ENCODE results near the gene CYP11A1.

CYP11A1 gene

DNA sequence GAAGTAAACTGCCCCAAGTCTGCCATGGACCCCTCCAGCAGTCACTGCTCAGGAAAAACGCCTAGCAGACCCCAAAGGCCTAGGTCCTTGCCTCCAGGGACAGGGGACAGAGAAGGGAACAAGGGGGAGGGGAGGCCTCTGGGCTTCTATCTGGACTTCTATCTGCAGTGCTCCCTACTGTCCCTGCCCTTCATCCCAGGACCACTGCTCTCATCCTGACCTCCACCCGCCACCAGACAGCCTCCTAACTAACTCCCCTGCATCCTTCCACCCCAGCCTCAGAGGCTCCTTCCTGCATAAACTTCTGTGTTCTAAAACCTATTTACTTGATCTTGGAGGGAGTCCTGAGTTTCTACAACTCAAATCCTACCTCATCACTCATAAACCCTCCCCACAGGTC, 40.9 kb upstream of the CYP11A1 start:
- H3K9me3 ChIP-seq (ENCODE audit: control insufficient read depth, low read depth, low read length) = no peaks in the 10 kb centered on the region
- H3K36me3 ChIP-seq (ENCODE audit: control insufficient read depth, low read depth, low read length) = no peaks in the 10 kb centered on the region
- no peak overlapping the region for H3K4me3 ChIP-seq (ENCODE audit: low read length)
- H3K27ac ChIP-seq (ENCODE audit: low read length) = no peak overlapping the region
- no peak overlapping the region for H3K9ac ChIP-seq (ENCODE audit: low read length)
- H3K4me1 ChIP-seq (ENCODE audit: control insufficient read depth, low read depth, low read length) = peaks cover 12% of the 10 kb centered on the region
- no peaks in the 10 kb centered on the region for H3K27me3 ChIP-seq (ENCODE audit: control insufficient read depth, insufficient read depth, low read length)

DNA sequence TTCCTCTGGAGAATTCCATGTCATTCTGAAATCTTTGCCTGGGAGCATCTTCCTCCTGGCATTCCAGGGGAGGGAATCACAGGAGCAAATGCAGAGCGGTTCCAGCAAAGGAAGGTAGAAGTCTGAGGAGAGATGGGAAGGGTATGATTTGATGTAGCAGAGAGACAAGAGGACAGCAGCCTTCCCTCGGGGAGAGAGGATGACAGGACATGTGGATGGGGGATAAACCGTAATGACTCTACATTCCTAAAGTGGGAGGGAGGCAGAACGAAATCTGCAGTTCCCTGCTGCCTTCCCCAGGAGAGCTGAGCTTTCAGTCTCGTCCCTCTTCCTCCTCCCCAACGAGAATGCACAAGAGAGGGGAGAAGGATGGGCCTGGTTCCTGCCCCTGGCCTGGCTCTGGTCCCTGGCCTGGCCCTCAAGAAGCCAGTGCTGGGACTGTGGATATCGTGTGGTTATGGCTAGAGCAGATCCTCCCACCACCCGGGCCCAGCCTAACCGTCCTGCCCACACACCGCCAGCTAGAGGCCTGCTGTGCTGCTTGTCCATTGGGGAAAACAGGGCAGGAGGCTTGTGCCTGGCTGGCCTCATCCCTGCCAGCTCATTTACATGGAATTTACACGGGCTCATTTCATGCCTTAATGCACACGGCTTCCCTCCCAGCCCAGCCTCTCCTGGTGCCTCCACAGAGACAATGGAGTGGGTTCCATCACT, 39.7 kb upstream of the CYP11A1 start:
- Histone ChIP-seq H3K9ac (ENCODE audit: low read length) (no peak overlapping the region), H3K4me1 (ENCODE audit: control insufficient read depth, low read depth, low read length) (peaks cover 12% of the 10 kb centered on the region)

GRCh38 chr15:74406517-74406916, 39.1 kb upstream of the CYP11A1 start:
- H3K27ac ChIP-seq (ENCODE audit: low read length) = no peak overlapping the region
- H3K27me3 ChIP-seq (ENCODE audit: control insufficient read depth, insufficient read depth, low read length) = no peaks in the 10 kb centered on the region
- no peaks in the 10 kb centered on the region for H3K36me3 ChIP-seq (ENCODE audit: control insufficient read depth, low read depth, low read length)
- no peaks in the 10 kb centered on the region for H3K9me3 ChIP-seq (ENCODE audit: control insufficient read depth, low read depth, low read length)
- no peak overlapping the region for H3K4me3 ChIP-seq (ENCODE audit: low read length)
- no peak overlapping the region for H3K9ac ChIP-seq (ENCODE audit: low read length)
- peaks cover 12% of the 10 kb centered on the region for H3K4me1 ChIP-seq (ENCODE audit: control insufficient read depth, low read depth, low read length)

More for the DNA sequence above, 39.7 kb upstream of the CYP11A1 start:
- Histone ChIP-seq H3K27me3 (ENCODE audit: control insufficient read depth, insufficient read depth, low read length) (no peaks in the 10 kb centered on the region), H3K36me3 (ENCODE audit: control insufficient read depth, low read depth, low read length) (no peaks in the 10 kb centered on the region), H3K9me3 (ENCODE audit: control insufficient read depth, low read depth, low read length) (no peaks in the 10 kb centered on the region), H3K4me3 (ENCODE audit: low read length) (no peak overlapping the region), H3K27ac (ENCODE audit: low read length) (no peak overlapping the region)

DNA sequence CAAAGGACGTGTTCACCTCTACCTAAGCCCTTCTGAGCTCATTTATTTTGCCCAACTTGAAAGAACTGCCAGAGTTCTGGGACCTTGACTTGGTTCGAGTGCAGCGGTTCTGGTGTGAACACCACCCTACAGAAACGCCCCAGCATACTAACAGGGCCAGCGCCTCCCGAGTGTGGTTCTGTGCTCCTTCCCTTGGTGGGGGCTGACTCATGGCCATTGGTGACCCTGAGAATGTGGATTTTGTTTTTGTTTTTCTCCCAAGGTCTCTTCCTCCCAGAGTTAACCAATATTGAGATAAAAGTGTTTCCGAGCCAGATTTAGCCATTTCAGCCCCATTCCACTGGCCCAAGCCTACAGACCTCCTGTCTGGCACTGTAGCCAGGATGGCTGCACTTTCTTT, 38.4 kb upstream of the CYP11A1 start:
- Histone ChIP-seq H3K27ac (ENCODE audit: low read length) (no peak overlapping the region), H3K27me3 (ENCODE audit: control insufficient read depth, insufficient read depth, low read length) (no peaks in the 10 kb centered on the region), H3K4me3 (ENCODE audit: low read length) (no peak overlapping the region), H3K9ac (ENCODE audit: low read length) (no peak overlapping the region), H3K4me1 (ENCODE audit: control insufficient read depth, low read depth, low read length) (peaks cover 13% of the 10 kb centered on the region), H3K9me3 (ENCODE audit: control insufficient read depth, low read depth, low read length) (no peaks in the 10 kb centered on the region), H3K36me3 (ENCODE audit: control insufficient read depth, low read depth, low read length) (no peaks in the 10 kb centered on the region)

- peaks cover 20% of the 10 kb centered on the region for H3K4me1 ChIP-seq (ENCODE audit: control insufficient read depth, low read depth, low read length)
- no peaks in the 10 kb centered on the region for H3K27me3 ChIP-seq (ENCODE audit: control insufficient read depth, insufficient read depth, low read length)
Measured at GRCh38 chr15:74403991-74404563, 36.6 kb upstream of the CYP11A1 start.

GRCh38 chr15:74403588-74403919, 36.1 kb upstream of the CYP11A1 start:
- Histone ChIP-seq H3K9me3 (ENCODE audit: control insufficient read depth, low read depth, low read length) (no peaks in the 10 kb centered on the region), H3K27ac (ENCODE audit: low read length) (no peak overlapping the region), H3K9ac (ENCODE audit: low read length) (no peak overlapping the region), H3K27me3 (ENCODE audit: control insufficient read depth, insufficient read depth, low read length) (no peaks in the 10 kb centered on the region), H3K4me1 (ENCODE audit: control insufficient read depth, low read depth, low read length) (peaks cover 20% of the 10 kb centered on the region), H3K4me3 (ENCODE audit: low read length) (no peak overlapping the region), H3K36me3 (ENCODE audit: control insufficient read depth, low read depth, low read length) (no peaks in the 10 kb centered on the region)

More at GRCh38 chr15:74403991-74404563, 36.6 kb upstream of the CYP11A1 start:
- no peaks in the 10 kb centered on the region for H3K36me3 ChIP-seq (ENCODE audit: control insufficient read depth, low read depth, low read length)
- no peak overlapping the region for H3K27ac ChIP-seq (ENCODE audit: low read length)
- no peak overlapping the region for H3K4me3 ChIP-seq (ENCODE audit: low read length)
- no peak overlapping the region for H3K9ac ChIP-seq (ENCODE audit: low read length)
- H3K9me3 ChIP-seq (ENCODE audit: control insufficient read depth, low read depth, low read length) = no peaks in the 10 kb centered on the region

GRCh38 chr15:74402873-74403587, 35.6 kb upstream of the CYP11A1 start:
- Histone ChIP-seq H3K9me3 (ENCODE audit: control insufficient read depth, low read depth, low read length) (no peaks in the 10 kb centered on the region), H3K27ac (ENCODE audit: low read length) (no peak overlapping the region), H3K4me1 (ENCODE audit: control insufficient read depth, low read depth, low read length) (peaks cover 20% of the 10 kb centered on the region), H3K27me3 (ENCODE audit: control insufficient read depth, insufficient read depth, low read length) (no peaks in the 10 kb centered on the region), H3K36me3 (ENCODE audit: control insufficient read depth, low read depth, low read length) (no peaks in the 10 kb centered on the region), H3K4me3 (ENCODE audit: low read length) (no peak overlapping the region), H3K9ac (ENCODE audit: low read length) (no peak overlapping the region)

DNA sequence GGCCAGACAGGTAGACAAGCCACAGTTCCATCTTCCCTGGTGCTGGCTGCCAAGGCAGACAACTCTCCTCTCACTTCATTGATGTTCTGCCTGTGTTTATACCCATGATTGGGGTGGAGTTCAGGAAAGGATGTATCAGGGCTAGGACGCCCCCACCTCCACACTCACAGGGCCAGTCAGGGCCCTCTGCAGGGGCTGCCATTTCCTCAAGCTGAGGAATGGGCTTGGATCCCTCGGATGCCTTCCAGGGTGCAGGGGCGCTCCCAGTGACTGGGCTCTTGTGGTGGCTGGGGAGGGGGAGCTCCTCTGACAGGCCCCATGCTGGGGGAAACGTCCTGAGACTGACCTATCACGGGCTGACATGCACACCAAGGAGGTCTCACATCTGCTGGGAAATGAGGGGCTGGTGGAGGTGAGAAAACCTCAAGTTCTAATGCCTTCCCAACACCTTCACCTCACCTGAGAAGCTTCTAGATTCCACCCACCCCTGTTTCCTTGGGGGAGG, 34.9 kb upstream of the CYP11A1 start:
- no peak overlapping the region for H3K27ac ChIP-seq (ENCODE audit: low read length)
- H3K4me1 ChIP-seq (ENCODE audit: control insufficient read depth, low read depth, low read length) = peaks cover 17% of the 10 kb centered on the region
- H3K9ac ChIP-seq (ENCODE audit: low read length) = no peak overlapping the region
- no peaks in the 10 kb centered on the region for H3K36me3 ChIP-seq (ENCODE audit: control insufficient read depth, low read depth, low read length)
- no peaks in the 10 kb centered on the region for H3K27me3 ChIP-seq (ENCODE audit: control insufficient read depth, insufficient read depth, low read length)
- no peaks in the 10 kb centered on the region for H3K9me3 ChIP-seq (ENCODE audit: control insufficient read depth, low read depth, low read length)
- H3K4me3 ChIP-seq (ENCODE audit: low read length) = no peak overlapping the region

DNA sequence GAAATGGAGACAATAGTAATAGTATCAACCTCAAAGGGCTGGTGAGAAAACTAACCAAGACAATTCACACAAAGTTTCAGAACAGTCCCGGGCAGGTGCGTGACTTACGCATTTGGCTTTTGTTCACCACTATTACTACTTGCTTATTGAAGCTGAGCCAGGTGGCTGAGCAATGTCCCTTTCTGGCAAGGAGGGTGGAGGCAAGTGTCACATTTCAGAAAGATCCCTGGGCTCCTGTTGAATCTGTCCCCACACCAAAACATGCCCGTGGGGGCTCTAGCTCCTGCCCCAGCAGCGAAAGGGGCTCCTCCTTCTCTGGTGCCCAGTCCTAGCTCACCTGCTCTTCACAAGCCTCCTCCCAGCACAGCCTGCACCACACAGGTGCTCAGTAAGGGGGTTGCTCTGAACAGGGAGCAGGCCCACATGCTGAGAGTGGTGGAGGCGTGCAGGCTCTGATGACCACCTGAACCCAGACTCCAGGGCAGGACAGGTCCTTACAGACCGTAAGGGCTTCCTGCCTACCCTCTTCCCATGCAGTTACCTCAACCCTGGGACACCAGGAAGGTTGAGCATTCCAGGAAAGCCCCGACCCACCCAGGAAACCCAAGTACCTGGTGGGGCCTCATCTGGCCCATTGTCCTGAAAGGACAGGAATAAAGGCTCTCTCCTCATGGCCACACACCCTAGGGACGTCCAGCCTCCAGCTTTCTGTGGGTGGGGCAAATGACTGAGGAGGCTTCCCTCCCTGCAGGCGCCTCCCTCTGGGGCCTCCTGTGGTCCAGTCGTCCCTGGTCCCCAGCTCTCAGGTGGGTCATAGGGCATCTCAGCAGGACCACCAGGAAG, 33.7 kb upstream of the CYP11A1 start:
- Histone ChIP-seq H3K4me3 (ENCODE audit: low read length) (no peak overlapping the region), H3K9ac (ENCODE audit: low read length) (no peak overlapping the region), H3K36me3 (ENCODE audit: control insufficient read depth, low read depth, low read length) (no peaks in the 10 kb centered on the region), H3K27me3 (ENCODE audit: control insufficient read depth, insufficient read depth, low read length) (no peaks in the 10 kb centered on the region), H3K27ac (ENCODE audit: low read length) (no peak overlapping the region), H3K9me3 (ENCODE audit: control insufficient read depth, low read depth, low read length) (no peaks in the 10 kb centered on the region), H3K4me1 (ENCODE audit: control insufficient read depth, low read depth, low read length) (peaks cover 8% of the 10 kb centered on the region)

DNA sequence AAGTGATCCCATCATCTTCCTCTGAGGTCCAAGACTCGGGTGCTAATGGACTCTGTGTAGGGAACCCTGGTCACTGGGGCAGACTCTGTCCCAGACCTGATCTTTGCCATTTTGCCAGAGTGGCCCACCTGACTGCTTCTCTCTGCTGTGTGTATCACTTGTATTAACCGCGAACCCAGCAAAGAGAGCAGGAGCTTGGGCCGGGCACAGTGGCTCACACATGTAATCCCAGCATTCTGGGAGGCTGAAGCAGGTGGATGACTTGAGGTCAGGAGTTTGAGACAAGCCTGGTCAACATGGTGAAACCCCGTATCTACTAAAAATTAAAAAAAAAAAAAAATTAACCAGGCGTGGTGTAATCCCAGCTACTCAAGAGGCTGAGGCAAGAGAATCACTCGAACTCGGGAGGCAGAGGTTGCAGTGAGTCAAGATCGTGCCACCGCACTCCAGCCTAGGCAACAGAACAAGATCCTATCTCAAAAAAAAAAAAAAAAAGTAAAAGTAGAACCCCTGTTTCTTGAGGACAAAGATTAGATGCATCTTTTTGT, 32.9 kb upstream of the CYP11A1 start:
- Histone ChIP-seq H3K4me3 (ENCODE audit: low read length) (no peak overlapping the region), H3K9me3 (ENCODE audit: control insufficient read depth, low read depth, low read length) (no peaks in the 10 kb centered on the region), H3K27ac (ENCODE audit: low read length) (no peak overlapping the region), H3K36me3 (ENCODE audit: control insufficient read depth, low read depth, low read length) (no peaks in the 10 kb centered on the region), H3K4me1 (ENCODE audit: control insufficient read depth, low read depth, low read length) (peaks cover 8% of the 10 kb centered on the region), H3K27me3 (ENCODE audit: control insufficient read depth, insufficient read depth, low read length) (no peaks in the 10 kb centered on the region), H3K9ac (ENCODE audit: low read length) (no peak overlapping the region)

Data from iPS-18a (cell line).